SJCRH30 (cell line): Measurements from ENCODE around the gene B9D1. TPM values are rescaled to one million over a fixed set of nuclear protein-coding genes. Genes with fewer than 3 reads are reported as not detected.

Source experiments
- DNase-seq, 2 experiments: peaks; one replicate each; pipeline ENCODE4 v3.0.0-alpha.2; 2015 to 2020
- H3K27ac ChIP-seq: fragments of 250-450 bp; sonication (Bioruptor Pico); 2 replicates; pipeline ENCODE4 v1.5.1; 2020; ENCODE audit warnings: mild to moderate bottlenecking, moderate library complexity
- H3K27me3 ChIP-seq: fragments of 250-450 bp; sonication (Bioruptor Pico); 2 replicates; pipeline ENCODE4 v1.5.1; 2020; ENCODE audit warnings: mild to moderate bottlenecking, moderate library complexity
- H3K36me3 ChIP-seq: fragments of 250-450 bp; sonication (Bioruptor Pico); 2 replicates; pipeline ENCODE4 v1.5.1; 2020; ENCODE audit warnings: mild to moderate bottlenecking, moderate library complexity
- H3K4me1 ChIP-seq: fragments of 250-450 bp; sonication (Bioruptor Pico); 2 replicates; pipeline ENCODE4 v1.5.1; 2020; ENCODE audit warnings: mild to moderate bottlenecking, moderate library complexity
- H3K4me3 ChIP-seq: fragments of 250-450 bp; sonication (Bioruptor Pico); 2 replicates; pipeline ENCODE4 v1.5.1; 2020; ENCODE audit warnings: mild to moderate bottlenecking, moderate library complexity
- H3K9me3 ChIP-seq: fragments of 250-450 bp; sonication (Bioruptor Pico); replicated peaks from 2 replicates; pipeline ENCODE4 v1.5.1; 2020; ENCODE audit warnings: mild to moderate bottlenecking, moderate library complexity
- total RNA-seq: library from RNA; depleted of rRNA; stranded (reverse); fragments of >200 nt; shearing (Covaris generic); gene quantifications from 2 replicates; pipeline ENCODE4 v1.2.3, GENCODE V29; 2014

The B9D1 gene
- total RNA-seq, 1 experiment from 2014 or later: 15.2 TPM

GRCh38 chr17:19384723-19385391 is 22.3 kb upstream of the B9D1 start:
- peaks cover 55% of the 10 kb centered on the region for H3K4me1 ChIP-seq
- H3K36me3 ChIP-seq: peaks cover 48% of the 10 kb centered on the region
- peak overlapping the region; percentile 38 for H3K27ac ChIP-seq
- no peaks in the 10 kb centered on the region for H3K9me3 ChIP-seq
- no peak overlapping the region for H3K4me3 ChIP-seq
- DNase-seq: peak; percentile 99 to 100
- H3K27me3 ChIP-seq: no peaks in the 10 kb centered on the region

- Histone ChIP-seq H3K36me3 (peaks cover 53% of the 10 kb centered on the region), H3K27ac (peak overlapping the region; percentile 38)
- peak in 1 of 2 experiments; percentile 53 for DNase-seq
Measured at GRCh38 chr17:19383681-19384470, 21.4 kb upstream of the B9D1 start.

GRCh38 chr17:19382531-19383444 is 20.3 kb upstream of the B9D1 start:
- Histone ChIP-seq H3K27ac (no peak overlapping the region), H3K4me3 (no peak overlapping the region), H3K36me3 (peaks cover 53% of the 10 kb centered on the region), H3K27me3 (no peaks in the 10 kb centered on the region), H3K9me3 (no peaks in the 10 kb centered on the region), H3K4me1 (peaks cover 44% of the 10 kb centered on the region)
- DNase-seq: peak in 1 of 2 experiments; percentile 10

More at GRCh38 chr17:19383681-19384470, 21.4 kb upstream of the B9D1 start:
- peaks cover 55% of the 10 kb centered on the region for H3K4me1 ChIP-seq
- H3K4me3 ChIP-seq: no peak overlapping the region
- no peaks in the 10 kb centered on the region for H3K9me3 ChIP-seq
- no peaks in the 10 kb centered on the region for H3K27me3 ChIP-seq

GRCh38 chr17:19381741-19382444 is 19.4 kb upstream of the B9D1 start:
- Histone ChIP-seq H3K4me3 (no peak overlapping the region), H3K4me1 (peaks cover 41% of the 10 kb centered on the region), H3K9me3 (no peaks in the 10 kb centered on the region), H3K27ac (no peak overlapping the region), H3K27me3 (no peaks in the 10 kb centered on the region), H3K36me3 (peaks cover 53% of the 10 kb centered on the region)
- peak in 1 of 2 experiments; percentile 28 for DNase-seq

- no peaks in the 10 kb centered on the region for H3K27me3 ChIP-seq
- peaks cover 39% of the 10 kb centered on the region for H3K4me1 ChIP-seq
- no peaks in the 10 kb centered on the region for H3K9me3 ChIP-seq
- H3K36me3 ChIP-seq: peaks cover 53% of the 10 kb centered on the region
- no peak overlapping the region for H3K4me3 ChIP-seq
- no peak for DNase-seq
- H3K27ac ChIP-seq: no peak overlapping the region
Measured at GRCh38 chr17:19381361-19381740, 18.8 kb upstream of the B9D1 start.

GRCh38 chr17:19380481-19381301 is 18.2 kb upstream of the B9D1 start:
- H3K4me3 ChIP-seq: no peak overlapping the region
- H3K9me3 ChIP-seq: no peaks in the 10 kb centered on the region
- DNase-seq: no peak
- H3K36me3 ChIP-seq: peaks cover 50% of the 10 kb centered on the region
- H3K27ac ChIP-seq: no peak overlapping the region
- peaks cover 33% of the 10 kb centered on the region for H3K4me1 ChIP-seq
- no peaks in the 10 kb centered on the region for H3K27me3 ChIP-seq

- peak overlapping the region; percentile 63 for H3K4me3 ChIP-seq
- DNase-seq: no peak
- H3K36me3 ChIP-seq: peaks cover 43% of the 10 kb centered on the region
- no peaks in the 10 kb centered on the region for H3K27me3 ChIP-seq
- H3K4me1 ChIP-seq: peaks cover 21% of the 10 kb centered on the region
- H3K27ac ChIP-seq: no peak overlapping the region
- H3K9me3 ChIP-seq: no peaks in the 10 kb centered on the region
Measured at GRCh38 chr17:19379361-19380065, 17.0 kb upstream of the B9D1 start.

- peak within 1 kb of the TSS; percentile 63 for H3K4me3 ChIP-seq
- H3K27me3 ChIP-seq: no peaks in the 10 kb centered on the region
- H3K36me3 ChIP-seq: peaks cover 38% of the 10 kb centered on the region
- DNase-seq: no peak
- peak within 1 kb of the TSS; percentile 75 for H3K27ac ChIP-seq
- no peaks in the 10 kb centered on the region for H3K9me3 ChIP-seq
- peaks cover 13% of the 10 kb centered on the region for H3K4me1 ChIP-seq
Measured at GRCh38 chr17:19378416-19379360, 16.2 kb upstream of the B9D1 start, which contains the start of gene MAPK7. MAPK7 (plus strand) TSS chr17:19378498; CDS start chr17:19378901, 403 bp downstream.

- Histone ChIP-seq H3K9me3 (no peaks in the 10 kb centered on the region), H3K4me3 (peak overlapping the region; percentile 63), H3K27me3 (no peaks in the 10 kb centered on the region), H3K27ac (peak overlapping the region; percentile 75), H3K4me1 (peaks cover 11% of the 10 kb centered on the region), H3K36me3 (peaks cover 30% of the 10 kb centered on the region)
- peak; percentile 100 for DNase-seq
Measured at GRCh38 chr17:19377602-19378415, 15.3 kb upstream of the B9D1 start.

- H3K27me3 ChIP-seq: no peaks in the 10 kb centered on the region
- H3K9me3 ChIP-seq: no peaks in the 10 kb centered on the region
- peak overlapping the region; percentile 75; the same call in 1 of the 2 replicates for H3K27ac ChIP-seq
- H3K4me1 ChIP-seq: peaks cover 12% of the 10 kb centered on the region
- peaks cover 23% of the 10 kb centered on the region for H3K36me3 ChIP-seq
- DNase-seq: peak in 1 of 2 experiments; percentile 49
- H3K4me3 ChIP-seq: peak overlapping the region; percentile 63
Measured at GRCh38 chr17:19376811-19377210, 14.3 kb upstream of the B9D1 start.

GRCh38 chr17:19375732-19376131 is 13.2 kb upstream of the B9D1 start:
- DNase-seq: no peak
- Histone ChIP-seq H3K36me3 (peaks cover 14% of the 10 kb centered on the region), H3K4me1 (peaks cover 23% of the 10 kb centered on the region), H3K27me3 (no peaks in the 10 kb centered on the region), H3K4me3 (no peak overlapping the region), H3K9me3 (no peaks in the 10 kb centered on the region), H3K27ac (no peak overlapping the region)
